HUES64 (cell line): ENCODE data around the gene ADRB2.

ENCODE experiments used
- H3K27ac ChIP-seq: 2 replicates; pipeline ENCODE4 v1.7.0; 2013; ENCODE audit warnings: low read depth, low read length, inconsistent platforms
- H3K27me3 ChIP-seq: 2 replicates; pipeline ENCODE4 v1.6.1; 2013; ENCODE audit warnings: mild to moderate bottlenecking, low read length; ENCODE audit not compliant: insufficient read depth
- H3K36me3 ChIP-seq: 2 replicates; pipeline ENCODE4 v1.6.1; 2013; ENCODE audit warnings: mild to moderate bottlenecking, low read length; ENCODE audit not compliant: insufficient read depth
- H3K4me1 ChIP-seq: 2 replicates; pipeline ENCODE4 v1.6.1; 2013; ENCODE audit warnings: mild to moderate bottlenecking, low read length, moderate library complexity; ENCODE audit not compliant: insufficient read depth
- H3K4me3 ChIP-seq: 2 replicates; pipeline ENCODE4 v1.5.1; 2013; ENCODE audit warnings: mild to moderate bottlenecking, low read length, moderate library complexity
- H3K9ac ChIP-seq: 2 replicates; pipeline ENCODE4 v1.6.1; 2013; ENCODE audit warnings: mild to moderate bottlenecking, low read depth, low read length
- H3K9me3 ChIP-seq: 2 replicates; pipeline ENCODE4 v1.6.1; 2013; ENCODE audit warnings: low read depth, low read length; ENCODE audit not compliant: insufficient read depth
- WGBS: fragments of 150-250, 120-280 bp; methylation state at CpG from one replicate; pipeline ENCODE4 v1.1.7; 2013; ENCODE audit warnings: missing lambda C conversion rate; 5-methylcytosine and 5-hydroxymethylcytosine counted together

Gene ADRB2

DNA sequence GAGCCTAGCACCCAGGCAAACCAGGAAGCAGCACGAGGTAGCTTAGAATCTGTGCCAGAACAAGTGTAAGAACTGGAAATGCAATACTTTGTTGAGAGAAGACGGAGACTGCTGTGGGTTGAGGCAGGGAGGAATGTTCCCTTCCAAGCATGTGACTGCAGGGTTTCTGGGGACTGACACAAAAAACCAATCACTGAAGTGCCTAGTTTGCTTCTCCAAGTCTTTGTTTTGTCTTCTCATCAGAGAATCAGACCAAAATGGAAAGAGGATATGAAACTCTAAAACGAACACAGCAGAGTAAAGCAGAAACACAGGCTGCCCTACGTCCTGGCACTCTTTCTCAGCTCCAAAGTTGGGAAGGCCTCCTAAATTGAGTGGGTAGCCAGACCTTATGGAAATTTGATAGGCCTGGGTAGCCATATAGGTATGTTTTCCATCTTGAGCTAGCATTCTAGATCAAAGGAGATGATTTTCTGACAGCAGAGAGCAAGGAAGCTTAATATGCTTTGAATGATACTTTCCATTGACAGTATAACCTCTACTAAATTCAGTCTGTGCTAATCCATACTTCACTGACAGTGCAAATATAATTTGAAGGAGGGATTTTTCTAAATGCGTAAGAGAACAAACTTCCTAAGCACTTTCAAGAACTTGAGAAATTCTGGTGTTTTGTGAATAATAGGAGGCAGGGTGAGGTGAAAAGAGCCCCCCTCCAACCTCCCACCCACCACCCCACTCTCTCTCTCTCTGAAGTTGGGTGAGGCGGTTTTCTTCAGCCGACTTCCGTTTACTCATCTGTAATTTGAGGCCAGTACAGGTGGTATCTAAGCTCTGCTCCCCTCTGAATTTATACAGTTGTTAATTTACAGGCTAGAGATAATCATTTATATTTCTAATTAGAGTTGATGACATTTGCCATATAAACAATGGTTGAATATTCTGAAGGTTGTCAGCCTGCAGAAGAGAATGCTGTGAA lies 5.5 kb downstream of the ADRB2 start:
- Histone ChIP-seq H3K4me1 (0 out of 2 replicates have a peak, but pooled peaks cover 5% of the 10 kb centered on the region), H3K9ac (no peak overlapping the region), H3K9me3 (no peaks in the 10 kb centered on the region), H3K27ac (no peak overlapping the region), H3K27me3 (peaks cover 22% of the 10 kb centered on the region), H3K4me3 (no peak overlapping the region), H3K36me3 (no peaks in the 10 kb centered on the region)
- 80% methylated on average over 7 of the region's 8 CpGs for WGBS

DNA sequence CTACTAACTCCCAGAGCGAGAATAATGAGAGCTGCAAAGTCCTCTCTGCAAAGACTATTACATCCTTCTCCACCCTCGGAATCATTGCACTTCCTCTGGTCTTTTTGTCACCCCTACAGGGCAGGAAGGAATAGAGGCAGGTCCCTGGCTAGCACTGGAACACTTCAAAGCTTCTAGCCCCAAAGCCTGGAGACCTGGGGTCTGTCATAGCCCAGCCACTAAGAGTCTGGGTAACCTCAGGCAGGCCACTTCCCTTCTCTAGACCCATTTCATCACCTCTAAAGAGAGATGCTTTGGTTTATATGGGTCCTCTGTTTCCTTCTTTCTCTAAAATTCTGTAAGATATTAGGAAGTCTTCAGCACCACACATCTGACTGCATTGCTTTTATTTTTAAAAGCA lies 6.7 kb downstream of the ADRB2 start:
- Histone ChIP-seq H3K9me3 (no peaks in the 10 kb centered on the region), H3K27me3 (peaks cover 9% of the 10 kb centered on the region), H3K4me3 (no peak overlapping the region), H3K36me3 (no peaks in the 10 kb centered on the region), H3K4me1 (no peaks in the 10 kb centered on the region), H3K27ac (no peak overlapping the region), H3K9ac (no peak overlapping the region)
- 77% methylated on average over 2 of the region's 2 CpGs for WGBS

DNA sequence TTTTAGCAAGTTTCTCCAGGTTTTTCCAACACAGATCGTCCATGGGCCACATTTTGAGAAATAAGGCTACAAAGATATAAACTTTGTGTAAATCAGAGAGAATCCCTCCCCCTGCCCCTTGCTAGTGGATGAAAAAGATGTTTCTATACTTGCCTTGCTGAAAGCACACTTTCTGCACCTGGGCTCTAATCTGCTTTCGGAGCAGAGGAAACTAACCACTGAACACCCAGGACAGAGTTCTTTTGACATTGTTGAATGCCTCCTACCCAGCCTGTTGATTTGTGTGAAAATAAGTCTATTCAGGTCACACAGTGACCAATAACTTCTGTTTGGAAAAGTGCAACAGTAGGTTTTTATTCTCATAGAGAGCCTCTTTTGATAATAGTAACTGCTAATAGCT lies 7.5 kb downstream of the ADRB2 start:
- Histone ChIP-seq H3K27me3 (peaks cover 2% of the 10 kb centered on the region; the same call in 1 of the 2 replicates), H3K4me3 (no peak overlapping the region), H3K4me1 (no peaks in the 10 kb centered on the region), H3K36me3 (no peaks in the 10 kb centered on the region), H3K27ac (no peak overlapping the region), H3K9me3 (no peaks in the 10 kb centered on the region), H3K9ac (no peak overlapping the region)
- WGBS: 51% methylated on average over 2 of the region's 2 CpGs

DNA sequence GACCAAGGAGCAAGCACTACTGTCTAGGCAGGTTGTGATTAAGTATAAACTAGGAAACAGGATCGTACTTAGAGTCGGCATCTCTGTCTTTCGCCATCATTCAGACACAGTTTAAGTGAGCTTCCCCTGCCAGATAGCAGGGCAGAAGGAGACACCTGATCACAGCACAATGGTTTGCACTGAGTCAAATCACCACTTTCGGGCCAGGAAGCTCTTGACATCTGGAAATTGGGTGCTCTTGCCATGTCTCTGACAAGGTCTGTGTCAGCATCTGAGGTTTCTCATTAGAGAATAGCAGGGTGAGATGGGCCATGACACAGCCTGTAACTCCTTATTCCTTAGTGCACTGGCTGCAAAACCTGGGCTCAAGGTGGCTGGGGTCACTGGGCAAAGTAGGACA lies 8.3 kb downstream of the ADRB2 start:
- no peak overlapping the region for H3K27ac ChIP-seq
- H3K9ac ChIP-seq: no peak overlapping the region
- H3K9me3 ChIP-seq: no peaks in the 10 kb centered on the region
- no peaks in the 10 kb centered on the region for H3K36me3 ChIP-seq
- H3K4me1 ChIP-seq: no peaks in the 10 kb centered on the region
- H3K4me3 ChIP-seq: no peak overlapping the region
- H3K27me3 ChIP-seq: no peaks in the 10 kb centered on the region
- WGBS: 96% methylated on average over 4 of the region's 4 CpGs

DNA sequence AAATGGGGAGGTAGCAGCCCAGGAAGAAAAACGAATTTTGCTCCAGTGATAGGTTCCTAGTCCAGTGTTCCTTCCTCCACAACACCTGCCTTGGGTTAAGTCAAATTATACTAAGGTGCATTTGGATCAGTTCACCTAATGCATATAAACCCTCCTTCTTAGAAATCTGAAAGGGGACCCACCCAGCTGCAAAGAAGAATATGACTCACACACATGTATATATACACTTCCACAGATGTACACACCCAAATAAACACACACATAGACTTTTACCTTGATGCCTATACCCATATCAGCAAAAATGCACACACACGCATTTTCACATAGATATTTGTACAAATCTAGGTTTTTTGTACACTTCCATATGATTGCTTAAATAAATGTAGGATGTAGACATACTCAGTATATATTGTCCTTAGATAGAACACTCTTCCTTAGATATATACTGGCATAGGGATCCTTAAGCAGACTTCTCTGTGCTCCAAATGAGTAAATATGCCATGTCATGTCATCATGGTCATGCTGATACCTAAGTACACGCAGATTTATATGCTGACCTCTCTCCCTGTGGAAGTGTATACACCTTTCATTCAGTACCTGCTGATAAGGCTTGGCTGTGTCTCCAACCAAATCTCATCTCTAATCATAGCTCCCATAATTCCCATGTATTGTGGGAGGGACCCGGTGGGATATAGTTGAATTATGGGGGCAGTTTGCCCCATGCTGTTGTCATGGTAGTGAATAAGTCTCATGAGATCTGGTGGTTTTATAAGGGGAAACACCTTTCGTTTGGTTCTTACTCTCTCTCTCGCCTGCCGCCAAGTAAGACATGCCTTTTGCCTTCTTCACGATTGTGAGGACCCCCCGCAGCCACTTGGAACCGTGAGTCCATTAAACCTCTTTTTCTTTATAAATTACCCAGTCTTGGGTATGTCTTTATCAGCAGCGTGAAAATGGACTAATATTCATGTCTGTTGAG lies 10.2 kb downstream of the ADRB2 start:
- 90% methylated on average over 10 of the region's 11 CpGs for WGBS
- no peaks in the 10 kb centered on the region for H3K9me3 ChIP-seq
- no peaks in the 10 kb centered on the region for H3K4me1 ChIP-seq
- H3K27me3 ChIP-seq: no peaks in the 10 kb centered on the region
- no peaks in the 10 kb centered on the region for H3K36me3 ChIP-seq
- no peak overlapping the region for H3K4me3 ChIP-seq
- H3K27ac ChIP-seq: no peak overlapping the region
- no peak overlapping the region for H3K9ac ChIP-seq

DNA sequence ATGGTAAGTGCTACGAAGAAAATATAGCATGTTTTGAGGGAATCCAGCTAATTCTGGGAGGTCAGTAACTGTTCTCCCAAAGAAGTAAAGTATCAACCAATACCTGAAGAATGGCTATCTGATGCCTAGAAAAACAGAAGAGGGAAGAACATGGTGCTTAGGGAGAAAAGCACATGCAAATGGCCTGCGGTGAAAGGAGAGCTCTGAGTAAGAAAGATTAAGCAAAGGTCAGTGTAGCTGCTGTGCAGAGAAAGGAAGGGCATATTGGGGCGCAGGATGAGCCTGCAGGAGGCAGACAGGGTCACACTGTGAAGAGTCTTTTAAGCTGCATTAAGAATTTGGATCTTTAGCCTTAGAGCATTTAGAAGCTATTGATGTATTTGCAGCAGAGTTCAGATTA lies 11.0 kb downstream of the ADRB2 start:
- Histone ChIP-seq H3K4me1 (no peaks in the 10 kb centered on the region), H3K9me3 (no peaks in the 10 kb centered on the region), H3K36me3 (no peaks in the 10 kb centered on the region), H3K27ac (no peak overlapping the region), H3K27me3 (no peaks in the 10 kb centered on the region), H3K9ac (no peak overlapping the region), H3K4me3 (no peak overlapping the region)
- WGBS: 91% methylated on average over 3 of the region's 3 CpGs

DNA sequence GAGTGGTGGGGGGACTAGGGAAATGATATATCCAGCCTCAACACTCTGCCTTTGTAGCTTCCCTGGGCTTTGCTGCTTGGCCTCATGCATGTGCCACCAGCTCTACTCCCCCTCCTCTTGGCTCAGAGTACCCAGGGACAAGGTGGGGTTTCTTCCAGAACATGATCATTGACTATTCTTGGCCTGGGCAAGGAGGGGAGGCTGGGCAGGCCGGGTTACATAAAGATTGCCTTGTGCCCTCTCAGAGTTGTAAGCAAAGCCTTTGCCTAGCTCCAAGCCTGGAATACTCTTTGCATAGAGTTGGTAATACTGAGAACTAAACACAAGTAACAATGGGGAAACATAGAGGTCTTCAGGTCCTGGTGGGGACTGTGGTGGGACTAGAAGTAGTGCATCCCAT lies 11.9 kb downstream of the ADRB2 start:
- no peaks in the 10 kb centered on the region for H3K4me1 ChIP-seq
- WGBS: 84% methylated on average over 1 of the region's 1 CpG

DNA sequence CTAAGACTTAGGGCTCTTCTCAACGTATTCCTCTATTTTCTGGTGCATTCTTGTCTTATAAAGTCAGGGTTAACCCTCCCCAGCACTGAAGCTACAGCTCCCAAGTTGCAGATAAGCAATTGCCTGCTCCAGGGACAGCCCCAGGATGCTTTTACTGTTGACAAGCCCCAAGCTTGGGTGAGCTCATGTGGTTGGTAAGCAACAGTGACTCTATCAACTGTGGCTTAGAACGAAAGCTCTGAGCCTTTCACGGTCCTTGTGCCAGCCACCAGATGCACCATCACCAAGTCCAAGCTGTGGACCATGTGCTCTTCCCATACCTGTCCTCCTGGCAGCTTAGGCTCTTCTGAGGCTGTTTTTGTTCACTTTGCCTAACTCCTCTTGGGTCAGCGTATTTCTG lies 13.5 kb downstream of the ADRB2 start:
- H3K27ac ChIP-seq: no peak overlapping the region
- 90% methylated on average over 4 of the region's 4 CpGs for WGBS
- no peaks in the 10 kb centered on the region for H3K9me3 ChIP-seq
- H3K36me3 ChIP-seq: no peaks in the 10 kb centered on the region
- no peak overlapping the region for H3K9ac ChIP-seq
- no peak overlapping the region for H3K4me3 ChIP-seq
- H3K4me1 ChIP-seq: peaks cover 4% of the 10 kb centered on the region; the same call in 1 of the 2 replicates
- H3K27me3 ChIP-seq: no peaks in the 10 kb centered on the region

More for the DNA sequence above, 11.9 kb downstream of the ADRB2 start:
- no peak overlapping the region for H3K27ac ChIP-seq
- no peaks in the 10 kb centered on the region for H3K36me3 ChIP-seq
- no peak overlapping the region for H3K9ac ChIP-seq
- no peaks in the 10 kb centered on the region for H3K27me3 ChIP-seq
- H3K9me3 ChIP-seq: no peaks in the 10 kb centered on the region
- no peak overlapping the region for H3K4me3 ChIP-seq

DNA sequence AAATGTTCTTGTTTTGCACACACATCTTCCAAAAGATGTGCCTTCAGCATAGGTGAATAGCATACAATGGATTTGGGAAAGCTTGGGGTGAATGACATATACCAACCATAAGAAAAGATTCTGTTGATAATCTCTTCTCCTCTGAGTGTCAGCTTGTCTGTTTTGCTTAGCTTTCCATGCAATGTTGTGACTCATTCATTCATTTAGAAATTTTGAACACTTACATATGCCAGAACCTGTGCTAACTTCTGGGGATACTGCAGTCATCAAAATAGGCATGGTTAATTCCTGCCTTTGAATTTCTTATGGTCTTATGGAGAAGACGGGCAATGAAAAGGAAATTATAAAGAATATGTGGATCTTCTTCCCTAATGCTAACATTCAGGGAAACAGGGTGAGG lies 14.1 kb downstream of the ADRB2 start:
- H3K36me3 ChIP-seq: no peaks in the 10 kb centered on the region
- H3K9me3 ChIP-seq: no peaks in the 10 kb centered on the region
- no peaks in the 10 kb centered on the region for H3K27me3 ChIP-seq
- no peak overlapping the region for H3K9ac ChIP-seq
- no peak overlapping the region for H3K27ac ChIP-seq
- WGBS: 94% methylated on average over 1 of the region's 1 CpG
- no peak overlapping the region for H3K4me3 ChIP-seq
- peaks cover 4% of the 10 kb centered on the region; the same call in 1 of the 2 replicates for H3K4me1 ChIP-seq

DNA sequence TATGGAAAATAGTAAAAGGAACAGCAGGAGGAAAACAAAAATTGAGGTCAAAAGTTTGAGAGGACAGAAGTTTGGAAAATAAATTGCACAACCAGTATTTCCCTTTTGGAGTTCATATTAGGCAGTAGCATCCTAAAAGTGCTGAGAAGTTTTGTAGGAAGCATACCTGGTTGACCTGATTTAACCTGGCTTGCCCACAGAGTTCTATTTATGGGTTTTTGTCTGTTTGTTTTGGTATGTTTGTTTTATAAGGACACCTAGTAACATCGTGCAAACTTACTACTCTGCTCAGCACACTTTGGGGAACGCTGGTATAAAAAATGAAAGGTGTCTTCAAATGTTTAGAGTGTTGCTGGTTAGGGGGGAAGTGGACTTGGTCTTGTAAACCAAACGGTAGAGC lies 15.1 kb downstream of the ADRB2 start:
- Histone ChIP-seq H3K4me1 (peaks cover 4% of the 10 kb centered on the region; the same call in 1 of the 2 replicates), H3K36me3 (no peaks in the 10 kb centered on the region), H3K4me3 (no peak overlapping the region), H3K27ac (no peak overlapping the region), H3K9ac (no peak overlapping the region), H3K27me3 (no peaks in the 10 kb centered on the region), H3K9me3 (no peaks in the 10 kb centered on the region)
- WGBS: 64% methylated on average over 3 of the region's 3 CpGs

DNA sequence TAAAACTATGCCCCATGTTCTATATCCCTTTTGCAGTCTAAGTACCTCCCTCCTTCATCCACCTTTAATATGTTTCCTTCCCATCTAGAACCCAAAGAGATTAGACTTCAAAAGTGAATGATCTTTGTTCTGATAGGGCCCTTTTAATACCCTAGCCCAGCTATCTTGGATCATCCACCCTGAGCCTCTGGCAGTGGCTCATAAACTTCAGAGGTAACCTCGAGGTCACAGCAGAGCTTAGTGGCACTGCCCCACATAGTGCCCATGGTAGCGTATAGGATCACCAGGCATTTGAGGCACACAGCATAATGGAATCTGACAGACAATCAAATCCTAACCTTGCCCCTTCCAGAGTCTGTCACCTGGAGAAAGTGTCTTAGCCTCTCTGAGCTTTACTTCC lies 15.8 kb downstream of the ADRB2 start:
- Histone ChIP-seq H3K4me3 (no peak overlapping the region), H3K9ac (no peak overlapping the region), H3K36me3 (no peaks in the 10 kb centered on the region), H3K9me3 (no peaks in the 10 kb centered on the region), H3K4me1 (peaks cover 4% of the 10 kb centered on the region; the same call in 1 of the 2 replicates), H3K27ac (no peak overlapping the region), H3K27me3 (no peaks in the 10 kb centered on the region)
- 89% methylated on average over 2 of the region's 2 CpGs for WGBS
